GM19397 (cell line): ENCODE measurements around the gene SPTB.
"Not testable (repeated sequence)": the region's sequence is repeated elsewhere in the genome, so short reads cannot be mapped to it uniquely, and the experiment has no call there.

Experiments used
- ATAC-seq: cut with Tn5 transposase; IDR thresholded peaks from one replicate; pipeline ENCODE4 v1.9.1; 2021; ENCODE audit warnings: mild to moderate bottlenecking, moderate library complexity; ENCODE audit not compliant: unreplicated experiment

The SPTB gene

DNA sequence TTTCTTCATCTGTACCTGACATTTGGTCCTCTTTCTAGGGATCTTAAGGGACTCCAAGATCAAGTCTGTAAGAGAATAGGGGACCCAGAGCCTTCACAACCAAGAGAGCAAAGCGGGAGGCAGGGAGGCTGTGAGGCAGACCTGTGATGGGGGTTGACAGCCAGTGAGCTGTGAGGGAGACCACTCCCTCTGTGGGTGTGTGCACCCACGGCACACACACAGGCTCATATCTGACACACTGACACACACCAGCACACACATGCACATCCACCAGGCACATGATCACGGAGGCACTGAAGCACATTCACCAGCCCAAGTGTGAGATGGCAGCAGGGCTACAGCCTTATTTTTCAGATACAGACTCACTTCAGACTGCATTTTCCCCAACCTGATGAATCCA is 55.2 kb downstream of the SPTB start:
- ATAC-seq, result no peak

DNA sequence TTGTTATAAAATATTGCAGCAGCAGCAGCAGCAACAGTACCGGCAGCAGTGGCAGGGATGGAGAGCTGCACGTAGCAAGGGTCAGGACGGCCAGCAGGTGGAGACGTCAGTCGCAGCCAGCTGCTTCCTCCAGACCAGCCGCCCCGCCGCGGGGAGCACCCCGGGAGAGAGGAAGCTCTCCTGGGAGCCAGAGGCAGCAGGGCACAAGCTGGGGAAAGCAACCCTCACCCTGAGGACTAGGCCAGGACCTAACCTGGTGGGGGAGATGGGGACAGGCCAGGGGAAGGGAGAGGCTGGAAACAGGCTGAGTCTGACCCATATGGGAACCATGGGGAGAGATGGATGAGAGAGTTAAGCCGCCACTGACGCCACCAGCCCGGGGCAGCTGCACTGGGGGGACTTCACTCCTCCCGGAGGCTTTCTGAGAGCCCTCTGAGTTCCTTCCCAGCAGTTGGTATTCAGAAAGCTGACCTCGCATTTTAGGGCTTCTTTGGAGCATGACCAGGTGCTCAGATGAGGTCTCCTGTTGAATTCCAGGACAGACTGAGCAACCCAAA is 56.3 kb downstream of the SPTB start:
- peak; percentile 76 for ATAC-seq

DNA sequence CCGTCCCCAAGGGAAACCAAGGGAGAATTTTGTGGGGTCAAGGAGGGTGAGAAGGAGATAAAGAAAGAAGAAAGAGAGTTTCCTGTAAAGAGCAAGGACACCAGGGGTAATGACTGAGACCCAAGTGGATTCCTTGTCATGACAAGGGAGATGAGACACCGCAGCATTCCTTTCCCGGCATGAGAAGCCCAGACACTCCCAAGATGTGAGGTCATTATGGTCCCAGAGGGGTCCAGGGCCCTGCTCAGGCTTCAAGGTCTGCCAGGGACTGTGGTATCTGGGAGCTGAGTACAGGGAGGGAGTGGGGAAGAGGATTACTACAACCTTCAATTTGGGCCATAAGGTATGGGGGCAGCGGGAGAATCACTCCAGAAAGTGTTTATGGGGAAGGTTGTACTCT is 58.1 kb downstream of the SPTB start:
- no peak for ATAC-seq

DNA sequence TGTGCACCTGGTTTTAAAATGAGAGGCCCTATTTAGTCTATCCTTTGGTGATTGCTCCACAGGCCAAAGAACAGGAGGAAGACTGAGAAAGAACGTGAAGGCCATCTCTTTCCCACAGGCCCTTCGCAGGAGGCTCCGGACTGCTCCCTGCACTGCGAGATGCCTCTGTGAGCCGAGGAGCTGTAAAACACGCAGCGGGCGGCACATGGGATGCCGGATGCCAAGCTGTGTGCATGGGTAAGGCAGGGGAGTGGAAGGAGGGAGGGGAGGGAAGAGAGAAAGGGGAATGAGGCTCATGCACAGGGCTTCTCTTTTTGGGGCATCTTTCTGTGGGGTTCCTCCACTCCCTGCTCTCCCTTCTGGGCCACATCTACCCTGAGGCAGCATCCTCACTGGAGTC is 61.6 kb downstream of the SPTB start:
- no peak for ATAC-seq

DNA sequence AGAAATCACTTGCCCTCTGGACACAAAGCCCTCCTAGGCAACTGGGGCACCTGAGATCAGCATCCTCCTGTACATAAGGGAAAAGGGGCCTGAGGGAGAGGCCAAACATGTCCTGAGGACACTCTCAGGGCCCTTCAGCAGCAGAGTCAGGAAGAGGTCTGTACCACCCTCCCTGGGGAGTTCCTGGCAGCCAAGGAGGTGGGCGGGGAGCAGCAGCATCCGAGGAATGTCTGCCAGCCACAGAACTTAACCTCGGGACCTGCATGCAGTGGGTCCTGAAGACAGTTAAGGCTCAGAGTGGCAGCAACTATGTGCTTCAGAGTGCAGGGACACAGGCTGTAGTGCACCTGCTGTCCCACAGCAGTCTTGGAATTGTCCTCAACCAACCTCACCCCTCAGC is 62.1 kb downstream of the SPTB start:
- no peak for ATAC-seq

DNA sequence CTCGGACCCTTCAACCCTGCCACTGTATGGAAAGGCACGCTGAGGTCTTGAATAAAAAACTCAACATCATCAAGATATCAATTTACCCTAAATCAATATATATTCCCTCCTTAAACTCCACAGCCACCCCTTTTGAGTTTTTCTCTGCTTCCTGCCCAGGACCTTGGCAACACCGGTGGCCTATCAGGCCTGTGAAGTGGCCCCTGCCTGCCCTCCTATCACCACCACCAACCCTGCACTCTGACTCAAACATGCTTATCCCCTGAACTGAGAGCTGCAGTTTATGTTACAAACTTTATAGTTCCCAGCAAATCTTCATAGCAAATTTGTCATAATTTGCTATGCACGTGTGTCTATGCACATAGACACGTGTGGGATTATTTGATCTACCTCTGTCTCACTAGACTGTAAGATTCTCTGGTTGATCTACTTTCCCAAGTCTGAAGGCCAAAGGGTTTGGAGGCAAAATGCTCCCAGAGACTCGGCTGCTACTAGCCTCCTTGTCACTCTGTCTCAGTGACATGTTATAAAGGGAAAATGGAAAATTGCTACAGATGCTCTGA is 63.4 kb downstream of the SPTB start:
- no peak for ATAC-seq

DNA sequence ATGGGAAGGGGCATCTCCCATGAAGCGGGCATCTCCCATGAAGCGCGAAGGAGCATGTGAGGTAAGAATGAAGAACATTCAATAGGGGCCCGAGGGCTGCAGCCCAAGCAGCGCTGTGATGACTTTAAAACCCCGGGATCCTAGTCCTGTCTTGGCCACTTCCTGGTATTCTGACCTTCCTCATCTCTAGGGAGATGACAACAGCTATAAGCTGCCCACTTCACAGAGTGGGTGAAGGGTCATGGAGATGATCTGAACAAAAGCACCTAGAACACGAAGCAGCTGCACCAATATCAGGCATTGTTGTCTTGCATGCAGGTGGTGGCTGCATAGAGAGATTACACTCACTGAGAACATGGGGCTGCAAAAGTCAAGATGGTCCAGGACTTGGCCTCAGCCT is 64.5 kb downstream of the SPTB start:
- no peak for ATAC-seq

DNA sequence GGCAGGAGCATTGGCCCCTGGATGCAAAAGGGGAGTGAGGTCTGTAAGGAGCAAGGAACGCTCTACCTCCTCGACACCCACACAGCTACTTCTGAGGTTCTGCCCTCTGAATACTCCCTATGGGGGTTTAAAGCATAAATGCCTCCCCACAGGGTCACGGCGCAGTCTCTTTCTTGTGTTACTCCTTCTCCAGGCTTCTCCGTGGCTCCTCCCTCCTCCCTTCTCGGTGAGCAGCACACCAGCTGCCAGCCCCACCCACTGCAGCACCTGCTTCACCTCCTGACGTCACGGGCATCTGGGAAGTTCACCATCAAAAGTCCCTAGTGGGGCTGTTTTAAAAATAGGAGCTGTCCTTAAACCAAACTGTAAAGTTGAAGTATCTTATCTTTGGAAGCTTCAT is 67.3 kb downstream of the SPTB start:
- no peak for ATAC-seq

DNA sequence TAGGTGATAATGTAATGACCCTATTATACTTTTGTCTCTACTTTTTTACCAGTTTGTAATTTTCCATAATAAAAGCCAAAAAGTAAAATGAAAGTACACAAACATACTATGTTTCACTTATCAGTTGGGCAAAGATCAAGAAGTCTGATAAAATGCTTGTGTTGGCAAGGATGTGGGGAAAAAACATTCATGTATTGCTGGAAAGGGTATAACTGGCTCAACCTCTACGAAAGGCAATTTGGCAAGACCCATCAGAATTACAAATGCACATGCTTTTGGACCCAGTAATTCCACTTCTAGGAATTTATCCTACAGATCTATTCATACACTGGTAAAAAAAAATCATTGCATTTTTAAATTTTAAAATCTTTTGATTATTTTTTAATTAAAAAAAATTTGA is 68.0 kb downstream of the SPTB start:
- ATAC-seq, result no peak

DNA sequence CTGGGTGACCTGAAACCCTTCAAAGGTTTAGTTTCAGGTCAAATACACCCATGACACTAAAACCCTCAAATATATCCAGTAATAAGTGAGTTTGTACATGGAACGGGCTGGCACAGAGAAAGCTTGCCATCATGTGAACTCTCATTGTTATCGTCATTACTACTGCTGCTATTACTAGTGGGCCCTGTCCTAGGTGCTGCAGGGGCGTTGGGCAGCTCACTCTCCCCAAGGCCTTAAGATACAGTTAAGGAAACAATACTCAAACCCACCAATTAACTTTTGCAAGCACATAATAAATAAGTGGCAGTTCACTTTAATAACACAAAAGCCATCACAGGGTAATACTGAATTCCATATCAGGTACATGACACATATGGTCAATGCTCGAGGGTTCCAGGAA is 71.3 kb downstream of the SPTB start:
- ATAC-seq, result no peak

DNA sequence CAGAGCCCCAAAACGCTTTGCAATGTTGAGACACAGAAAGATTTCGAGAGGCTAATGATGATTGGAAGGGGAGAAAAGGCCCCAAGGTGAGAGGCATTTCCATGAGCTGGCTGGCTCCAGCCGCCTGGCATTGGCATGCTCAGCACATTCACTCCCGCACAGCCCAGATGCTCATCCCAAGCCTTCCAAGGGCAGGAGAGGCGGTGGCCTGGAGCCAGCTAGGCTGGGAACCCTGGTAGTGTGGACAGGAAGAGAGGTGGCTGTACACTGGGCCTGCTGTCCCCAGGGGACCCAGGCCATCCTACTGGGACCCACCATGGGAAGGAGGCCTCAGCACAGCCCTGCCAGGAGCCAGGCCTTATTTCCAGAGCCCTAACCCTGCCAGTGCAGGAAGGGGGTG is 72.2 kb downstream of the SPTB start:
- ATAC-seq, result no peak

DNA sequence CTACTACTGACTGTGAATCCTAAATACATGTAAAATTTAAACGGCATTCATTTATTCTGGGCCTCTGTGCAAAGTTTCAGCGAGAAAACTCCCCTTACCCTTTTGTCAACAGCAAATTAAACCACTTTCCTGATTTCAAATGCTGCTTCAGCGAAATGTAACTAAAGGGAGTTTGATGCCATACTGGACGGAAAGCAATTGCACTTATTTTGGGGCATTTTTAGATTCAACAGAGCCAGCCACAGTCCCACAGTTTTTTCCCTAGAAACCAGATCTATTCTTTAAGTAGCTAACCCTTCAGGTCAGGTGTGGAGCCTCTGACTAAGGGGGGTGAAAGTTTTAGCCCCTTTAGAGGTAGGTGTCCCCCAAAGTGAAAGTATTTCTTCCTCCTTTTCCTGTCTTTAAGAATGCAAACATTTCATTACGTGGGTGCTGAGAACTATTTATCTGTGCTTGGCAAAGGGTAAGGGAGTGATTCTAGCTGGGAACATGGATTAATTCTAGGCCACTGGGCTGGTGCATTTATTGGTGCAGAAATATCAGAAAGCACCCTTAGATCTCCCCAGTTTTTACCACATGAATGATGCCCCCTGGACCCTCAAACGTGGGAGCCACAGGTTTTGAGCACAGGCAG is 72.7 kb downstream of the SPTB start:
- ATAC-seq, result no peak

DNA sequence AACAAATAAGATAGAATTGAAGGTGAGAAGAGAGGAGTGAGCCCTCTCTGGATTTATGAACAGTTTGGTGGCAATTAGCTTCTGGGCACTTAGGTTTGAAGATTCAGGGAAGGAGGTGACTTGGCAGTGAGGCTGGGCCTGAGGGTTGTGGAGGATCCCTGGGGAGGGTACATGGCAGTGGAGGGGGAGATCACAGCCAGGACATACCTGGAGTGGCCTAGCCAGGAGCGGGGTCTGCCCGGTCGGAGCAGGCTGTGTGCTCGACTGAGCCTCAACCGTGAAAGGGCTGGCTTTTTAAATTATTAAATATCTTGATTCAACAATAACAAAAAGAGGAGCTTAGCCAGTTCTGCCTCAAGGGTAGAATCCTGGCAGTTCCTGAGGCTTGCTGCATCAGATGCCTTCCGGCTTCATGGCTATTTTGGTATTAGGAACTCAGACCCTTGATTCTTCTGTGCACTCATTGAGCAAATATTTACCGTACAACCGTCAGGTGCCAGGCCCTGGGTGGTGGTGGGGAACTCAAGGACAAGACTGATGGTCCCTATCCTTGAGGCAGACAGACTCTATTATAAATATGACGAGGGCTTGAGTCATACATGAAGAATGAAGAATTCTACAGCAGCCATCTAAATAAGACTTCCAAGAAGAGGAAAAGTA is 73.4 kb downstream of the SPTB start:
- ATAC-seq, result no peak

DNA sequence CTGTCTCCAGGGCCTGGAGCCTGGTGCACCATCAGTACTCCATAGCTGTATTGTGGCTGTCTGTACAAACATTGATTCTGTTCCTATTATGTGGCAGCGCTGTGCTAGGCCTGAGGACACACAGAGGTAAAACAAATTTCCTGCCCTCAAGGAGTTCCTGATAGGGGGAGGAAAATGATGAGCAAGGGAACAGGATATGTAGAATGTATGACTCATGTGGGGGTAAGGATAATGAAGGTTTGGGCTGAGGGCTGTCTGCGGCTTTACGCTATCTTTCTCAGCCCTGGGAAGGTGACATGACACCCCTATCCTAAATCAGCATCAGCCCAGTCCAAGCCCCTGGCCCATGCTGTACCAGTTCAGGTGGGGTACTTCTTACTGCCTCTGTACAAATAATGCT is 74.1 kb downstream of the SPTB start:
- not testable (repeated sequence) for ATAC-seq

DNA sequence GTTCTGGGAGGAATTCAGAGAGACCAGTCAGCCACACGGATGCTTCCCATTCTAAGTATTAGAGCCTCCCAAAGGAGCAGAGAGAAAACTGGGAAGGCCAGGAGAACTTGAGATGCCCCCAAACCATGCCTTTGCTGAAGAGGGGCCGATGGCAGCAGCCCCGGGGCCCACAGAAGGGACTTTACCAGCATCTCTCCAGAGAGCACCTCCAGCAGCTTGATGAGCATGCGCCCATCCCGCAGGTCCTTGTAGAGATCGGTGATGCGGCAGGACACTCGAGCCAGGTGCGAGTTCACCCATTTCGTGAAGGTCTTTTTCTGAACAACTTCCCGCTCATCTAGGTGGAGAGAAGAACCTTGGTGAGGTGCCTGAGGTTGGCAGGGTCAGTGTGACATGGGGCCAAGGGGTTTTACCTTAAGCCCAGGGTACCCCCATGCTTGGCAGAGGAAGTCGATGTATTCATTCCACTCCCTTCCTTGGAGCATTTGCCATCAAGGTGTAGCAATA is 74.9 kb downstream of the SPTB start:
- no peak for ATAC-seq

DNA sequence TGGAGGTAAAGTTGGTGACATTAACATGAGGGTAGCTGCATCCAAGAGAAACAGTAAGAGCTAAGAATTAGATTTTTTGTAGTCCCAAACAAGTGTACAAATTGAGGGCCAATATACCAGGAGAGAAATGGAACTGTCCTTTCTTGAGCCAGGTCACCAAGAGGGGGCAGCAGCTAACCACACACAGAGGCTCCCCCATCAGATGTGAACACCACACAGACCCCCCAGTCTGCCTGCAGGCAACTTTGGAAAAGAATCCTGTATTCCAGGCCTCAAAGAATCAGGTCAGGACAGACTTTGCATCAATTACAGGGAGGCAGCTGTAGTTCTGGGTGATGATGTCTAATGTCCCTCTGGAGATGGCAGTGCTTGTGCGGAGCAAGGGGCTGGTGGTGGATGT is 77.9 kb downstream of the SPTB start:
- ATAC-seq, result no peak

DNA sequence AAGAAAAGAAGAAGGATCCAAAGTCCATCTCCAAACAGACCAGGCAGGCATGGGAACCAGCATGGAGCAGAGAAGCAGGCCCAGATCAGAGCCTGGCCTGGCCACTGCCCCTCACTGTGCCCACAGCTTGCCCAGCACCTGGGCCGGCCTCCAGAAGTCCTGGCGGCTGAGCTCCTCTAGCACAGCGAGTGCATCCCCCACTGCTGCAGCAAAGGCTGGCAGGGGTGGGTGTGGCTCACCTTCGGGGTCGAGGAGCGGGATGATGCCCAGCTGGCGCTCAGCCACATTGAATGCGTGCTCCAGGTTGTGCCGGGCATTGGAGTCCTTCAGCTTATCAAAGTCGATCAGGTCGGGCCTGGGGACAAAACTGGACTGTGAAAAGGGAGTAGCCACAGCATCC is 78.7 kb downstream of the SPTB start:
- no peak for ATAC-seq

DNA sequence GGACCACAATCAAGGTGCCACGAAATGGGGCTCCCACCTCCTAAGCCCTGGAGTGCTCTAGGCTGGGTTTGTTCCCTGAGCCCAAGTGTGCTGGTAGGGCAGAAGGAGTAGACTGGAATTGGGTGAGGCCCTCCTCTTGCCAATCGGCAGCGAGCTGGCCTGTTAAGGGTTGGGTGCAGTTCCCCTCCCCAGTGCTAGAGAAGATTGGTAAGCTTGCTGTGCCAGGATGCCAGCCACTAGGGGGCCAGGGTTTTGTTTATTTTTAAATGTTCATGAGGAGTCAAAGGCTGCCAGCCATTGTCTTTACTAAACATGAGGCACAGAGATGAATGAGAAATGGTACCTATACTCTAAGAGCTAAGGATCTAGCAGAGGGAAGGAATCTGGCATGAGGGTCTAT is 79.7 kb downstream of the SPTB start:
- ATAC-seq, result no peak

DNA sequence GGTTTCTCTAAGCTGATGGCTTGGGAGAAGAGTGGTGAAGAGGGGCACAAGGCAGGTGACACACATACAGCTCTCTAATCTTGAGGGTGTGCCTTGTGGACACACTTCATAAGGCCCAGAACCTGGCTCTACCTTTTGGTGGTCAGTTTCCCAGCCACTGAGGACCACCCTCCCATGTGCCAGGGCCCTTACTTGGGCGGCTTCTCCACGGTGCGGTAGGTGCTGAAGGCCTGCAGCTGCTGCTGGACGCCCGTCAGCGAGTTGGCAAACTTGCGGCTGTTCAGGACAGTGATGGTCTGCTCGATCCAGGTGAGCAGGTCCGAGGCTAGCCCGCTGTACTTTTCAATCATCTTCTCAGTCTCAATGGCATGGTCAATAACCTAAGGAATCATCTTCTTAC is 80.2 kb downstream of the SPTB start:
- ATAC-seq, result no peak

DNA sequence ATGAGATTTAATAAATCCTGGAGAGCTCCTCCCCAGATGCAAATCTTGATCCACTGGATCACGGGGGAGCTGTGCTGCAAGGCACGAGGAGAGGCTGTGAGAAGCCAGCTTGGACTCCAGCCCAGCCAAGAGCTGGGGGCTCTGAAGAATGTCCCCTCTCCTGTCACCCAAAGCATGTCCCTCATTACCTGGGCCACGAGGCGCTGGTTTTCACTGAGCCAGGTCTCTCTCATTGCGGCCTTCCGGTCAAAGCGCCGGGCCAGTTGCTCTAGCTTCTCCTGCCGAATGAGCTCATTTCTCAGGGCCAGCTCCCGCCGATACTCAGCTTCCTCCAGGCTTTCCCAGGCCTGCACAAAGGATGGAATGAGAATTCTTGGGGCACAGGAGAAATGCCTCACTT is 83.3 kb downstream of the SPTB start:
- no peak for ATAC-seq

DNA sequence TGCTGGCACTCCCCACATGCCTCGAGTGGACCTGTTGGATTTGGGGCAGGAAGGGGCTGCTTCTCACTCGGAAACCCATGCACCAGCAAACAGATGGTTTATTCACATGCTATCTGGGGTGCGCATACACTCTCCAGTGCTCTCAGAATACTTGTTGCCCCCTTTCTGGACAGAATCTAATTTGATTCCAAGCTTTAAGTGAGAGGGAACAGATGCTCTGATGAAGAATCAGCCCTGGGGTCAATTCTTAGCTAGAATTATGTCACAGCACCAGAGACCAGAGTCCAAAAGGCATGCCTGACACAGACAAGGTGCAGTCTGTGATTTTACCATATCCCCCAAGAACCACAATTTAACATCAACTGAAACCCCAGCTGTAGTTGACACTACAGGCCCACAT is 83.8 kb downstream of the SPTB start:
- no peak for ATAC-seq

DNA sequence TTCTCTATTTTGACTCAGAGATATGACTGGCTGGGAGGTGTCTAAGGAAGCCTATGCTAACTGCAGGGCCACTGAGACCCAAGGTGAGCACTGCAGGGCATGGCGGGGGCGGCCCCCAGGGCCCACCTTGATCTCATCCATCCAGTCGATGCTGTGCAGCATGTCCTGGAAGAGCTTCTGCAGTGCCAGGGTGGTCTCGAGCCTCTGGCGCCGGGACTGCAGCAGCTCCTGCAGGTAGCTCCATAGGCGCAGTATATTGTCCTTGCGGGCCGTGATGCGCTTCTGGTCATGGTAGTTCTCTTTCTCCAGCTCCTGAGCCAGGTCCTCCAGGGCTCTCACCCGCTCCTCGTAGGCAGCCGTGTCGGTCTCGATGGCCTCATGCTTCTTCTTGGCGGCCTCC is 84.5 kb downstream of the SPTB start:
- ATAC-seq, result no peak
